Astrocyte (in vitro differentiated cells and primary cell): ENCODE data around the gene ZNF862.

Source experiments
- EZH2 ChIP-seq: IDR thresholded peaks from 2 replicates; pipeline ENCODE4 v1.6.1; 2012; ENCODE audit warnings: mild to moderate bottlenecking, low read length, inconsistent platforms; ENCODE audit not compliant: insufficient read depth
- TF ChIP-seq, protein P1 (sequence below): IDR thresholded peaks from 2 replicates; pipeline ENCODE4 v1.5.1; 2011; ENCODE audit warnings: low read depth, mild to moderate bottlenecking, inconsistent platforms, low read length, moderate library complexity; ENCODE audit not compliant: insufficient read depth

DNA sequence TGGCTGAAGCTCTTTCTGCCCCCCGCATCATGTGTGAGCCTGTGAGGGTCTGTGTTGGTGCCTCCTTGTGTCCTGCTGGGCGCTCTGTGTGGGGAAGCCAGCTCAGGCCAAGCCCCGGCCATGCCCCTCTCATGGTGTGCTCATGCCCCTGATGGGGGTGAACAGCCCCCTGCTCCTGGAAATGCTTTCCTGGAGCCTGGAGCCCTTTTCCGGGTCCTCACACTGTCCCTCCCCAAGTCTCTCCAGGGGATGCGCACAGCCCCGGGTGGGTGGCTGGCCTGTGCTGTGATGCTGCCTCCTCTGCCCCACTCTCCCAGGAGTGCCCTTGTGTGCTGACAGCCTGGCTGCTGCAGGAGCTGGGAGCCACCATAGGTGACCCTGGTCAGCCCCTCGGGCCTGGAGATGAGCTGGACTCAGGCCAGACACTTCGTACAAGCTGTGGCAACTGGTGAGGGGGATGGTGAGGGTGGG is 20.8 kb upstream of the ZNF862 start:
- TF ChIP-seq, protein P1, sequence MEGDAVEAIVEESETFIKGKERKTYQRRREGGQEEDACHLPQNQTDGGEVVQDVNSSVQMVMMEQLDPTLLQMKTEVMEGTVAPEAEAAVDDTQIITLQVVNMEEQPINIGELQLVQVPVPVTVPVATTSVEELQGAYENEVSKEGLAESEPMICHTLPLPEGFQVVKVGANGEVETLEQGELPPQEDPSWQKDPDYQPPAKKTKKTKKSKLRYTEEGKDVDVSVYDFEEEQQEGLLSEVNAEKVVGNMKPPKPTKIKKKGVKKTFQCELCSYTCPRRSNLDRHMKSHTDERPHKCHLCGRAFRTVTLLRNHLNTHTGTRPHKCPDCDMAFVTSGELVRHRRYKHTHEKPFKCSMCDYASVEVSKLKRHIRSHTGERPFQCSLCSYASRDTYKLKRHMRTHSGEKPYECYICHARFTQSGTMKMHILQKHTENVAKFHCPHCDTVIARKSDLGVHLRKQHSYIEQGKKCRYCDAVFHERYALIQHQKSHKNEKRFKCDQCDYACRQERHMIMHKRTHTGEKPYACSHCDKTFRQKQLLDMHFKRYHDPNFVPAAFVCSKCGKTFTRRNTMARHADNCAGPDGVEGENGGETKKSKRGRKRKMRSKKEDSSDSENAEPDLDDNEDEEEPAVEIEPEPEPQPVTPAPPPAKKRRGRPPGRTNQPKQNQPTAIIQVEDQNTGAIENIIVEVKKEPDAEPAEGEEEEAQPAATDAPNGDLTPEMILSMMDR, result no peak
- TF ChIP-seq EZH2, result no peak
